ENCODE data around the gene UBR3. TPM values are rescaled to one million over a fixed set of nuclear protein-coding genes. Genes with fewer than 3 reads are reported as not detected.

UBR3 gene
- total and polyA plus RNA-seq, 2 experiments from 2014 or later = 10.7 to 28.0 TPM

- Histone ChIP-seq H3F3A (replicated peaks; ENCODE audit: low read depth) (no peaks in the 10 kb centered on the region), H3K4me1 (ENCODE audit: insufficient read depth) (0 out of 2 replicates have a peak, but pooled peaks cover 3% of the 10 kb centered on the region), H3K79me2 (replicated peaks; ENCODE audit: insufficient read depth) (peaks cover 91% of the 10 kb centered on the region), H3K27ac (ENCODE audit: low read depth) (no peak overlapping the region), H4K20me1 (replicated peaks; ENCODE audit: insufficient read depth) (0 out of 2 replicates have a peak, but pooled peaks cover 4% of the 10 kb centered on the region), H2AFZ (no peak overlapping the region), H3K36me3 (ENCODE audit: insufficient read depth) (no peaks in the 10 kb centered on the region), H3K4me3 (no peak overlapping the region), H3K4me2 (no peak overlapping the region), H3K27me3 (ENCODE audit: insufficient read depth) (no peaks in the 10 kb centered on the region), H3K9me2 (ENCODE audit: insufficient read depth) (no peaks in the 10 kb centered on the region)
- Mint-ChIP-seq H3K36me3 (ENCODE audit: low read depth) (peaks cover 8% of the 10 kb centered on the region; the same call in 2 of the 3 replicates), H3K27me3 (ENCODE audit: insufficient read depth, low read depth, poor library complexity) (peaks cover 4% of the 10 kb centered on the region), H3K9me3 (no peaks in the 10 kb centered on the region), H3K4me1 (no peaks in the 10 kb centered on the region; the same call in 2 of the 3 replicates), H3K27ac (no peak overlapping the region), H3K4me3 (no peak overlapping the region)
- TF ChIP-seq JUNB (IDR thresholded peaks at IDR 0.05; ENCODE audit: unreplicated experiment) (no peak), ZNF114 (CRISPR knock-in tag; IDR thresholded peaks at IDR 0.05) (no peak), CREB1 (CRISPR knock-in tag; IDR thresholded peaks at IDR 0.05; ENCODE audit: low read depth) (no peak), ZNF462 (CRISPR knock-in tag; IDR thresholded peaks at IDR 0.05) (no peak), ETS1 (IDR thresholded peaks at IDR 0.05) (no peak), POLR2AphosphoS5 (IDR thresholded peaks at IDR 0.05; ENCODE audit: low read depth) (no peak), REST (IDR thresholded peaks at IDR 0.05; ENCODE audit: unreplicated experiment) (no peak), ZNF331 (CRISPR knock-in tag; IDR thresholded peaks at IDR 0.05; ENCODE audit: low read depth) (no peak), EZH2 (IDR thresholded peaks at IDR 0.05; ENCODE audit: low read depth, unreplicated experiment) (no peak), NANOG (IDR thresholded peaks at IDR 0.05; ENCODE audit: borderline replicate concordance) (no peak), CTCF (conservative IDR thresholded peaks at IDR 0.05; ENCODE audit: low read depth in 2 of 2) (no peak), STAT1 (IDR thresholded peaks at IDR 0.05; ENCODE audit: unreplicated experiment) (no peak), EZH2phosphoT487 (IDR thresholded peaks at IDR 0.05; ENCODE audit: unreplicated experiment) (no peak)
- DNase-seq (ENCODE audit: low spot score) = no peak
- no peak for ATAC-seq
Observed at GRCh38 chr2:169834401-169834800, 7.1 kb downstream of the UBR3 start.

Data from GM23338 (cell line).